Adrenal gland (tissue), 12 donors: ENCODE measurements around the gene FLRT1. TPM values are rescaled to one million over a fixed set of nuclear protein-coding genes. Genes with fewer than 3 reads are reported as not detected.

Experiments
- DNase-seq, 7 donors: peaks; one replicate each; pipeline ENCODE4 v3.0.0-alpha.2; 2019 to 2020
- H3K27ac ChIP-seq, 5 donors: fragments of 200-600 bp; sonication (generic) in 4 of 5; 1 replicate in 3 of 5; 2 replicates in 2 of 5; pipeline versions ENCODE4 v1.5.1 to v1.8.0; 2016 to 2020; ENCODE audit warnings: mild to moderate bottlenecking in 1 of 5
- H3K27me3 ChIP-seq: fragments of 200-600 bp; 2 replicates; pipeline ENCODE4 v1.8.0; 2021
- H3K36me3 ChIP-seq, 2 donors: fragments of 200-600 bp; replicated peaks in 1 of 2; 1 replicate in 1 of 2; 2 replicates in 1 of 2; pipeline versions ENCODE4 v1.5.1 to v1.8.0; 2018 to 2022
- H3K4me1 ChIP-seq, 2 donors: fragments of 200-600 bp; replicated peaks in 1 of 2; 1 replicate in 1 of 2; 2 replicates in 1 of 2; pipeline versions ENCODE4 v1.5.1 to v1.8.0; 2018 to 2021
- H3K4me3 ChIP-seq, 4 donors: fragments of 200-600 bp; sonication (generic) in 3 of 4; one replicate each; pipeline ENCODE4 v1.5.1; 2016 to 2018
- H3K9me3 ChIP-seq, 3 donors: fragments of 200-600 bp; sonication (generic) in 1 of 3; replicated peaks in 1 of 3; 1 replicate in 2 of 3; 2 replicates in 1 of 3; pipeline versions ENCODE4 v1.5.1 to v1.8.0; 2016 to 2021
- POLR2A ChIP-seq, 2 donors: fragments of 450-650 bp; IDR thresholded peaks; one replicate each; pipeline ENCODE4 v1.6.1; 2017; ENCODE audit warnings: antibody characterized with exemption in 2 of 2, mild to moderate bottlenecking in 2 of 2, moderate library complexity in 1 of 2
- WGBS, 4 donors: extraction: QIAGEN DNeasy Blood & Tissue Kit in 2 of 4; methylation state at CpG; one replicate each; pipeline versions ENCODE4 v1.1.5 to v1.1.7; 2013 to 2017; 5-methylcytosine and 5-hydroxymethylcytosine counted together
- intact Hi-C, 2 donors: fragments of 100-400 bp; cut with DNase I; formaldehyde crosslinking; loops; one replicate each; pipeline versions ENCODE4 v1.14.1 to v1.15.0; 2022 to 2023
- polyA plus RNA-seq, 3 donors: library from polyadenylated mRNA; stranded (reverse); fragments of 200-250 nt in 2 of 3; fragments of 350-450 nt in 1 of 3; fragmentation: Illumina TruSeq in 1 of 3; extraction: RNeasy Lipid Tissue Mini Kit (QIAGEN cat#74804) in 1 of 3; gene quantifications; one replicate each; pipeline ENCODE4 v1.2.3, GENCODE V29; 2013 to 2014
- total RNA-seq, 9 donors: library from RNA; depleted of rRNA in 4 of 9; stranded (reverse); fragments of >200 nt in 4 of 9; fragments of 120-200 nt in 1 of 9; fragmentation: NEBNext Ultra II Directional in 1 of 9; extraction: Animal tissue kit (Norgen Biotek cat#: 25700) in 1 of 9; gene quantifications; one replicate each; pipeline versions ENCODE4 v1.1.0 to v1.2.4, GENCODE V29; 2013 to 2023
- TF ChIP-seq, protein P1 (sequence below), 6 experiments: fragments of 450-650 bp in 4 of 6; fragments of 200-600 bp in 2 of 6; sonication (generic) in 1 of 6; IDR thresholded peaks; 1 replicate in 5 of 6; 2 replicates in 1 of 6; pipeline versions ENCODE4 v1.5.1 to v1.8.0; 2016 to 2021; ENCODE audit warnings: antibody characterized with exemption in 6 of 6, mild to moderate bottlenecking in 2 of 6, moderate library complexity in 1 of 6
- donor health status: healthy with polysubstance abuse.
- donor health status: Bipolar disorder and iron deficiency.
- donor health status: DM: yes; HTN: yes; CAD: no.
- donor health status: DM: no; HTN: no; CAD: no.
- donor health status: DM: no; HTN: no; CAD: no.
- donor health status: DM: yes; HTN: yes; CAD: no.

FLRT1 gene
- total and polyA plus RNA-seq, 12 donors, result 0.33 to 11.1 (median 3.2) TPM; not detected in 4

DNA sequence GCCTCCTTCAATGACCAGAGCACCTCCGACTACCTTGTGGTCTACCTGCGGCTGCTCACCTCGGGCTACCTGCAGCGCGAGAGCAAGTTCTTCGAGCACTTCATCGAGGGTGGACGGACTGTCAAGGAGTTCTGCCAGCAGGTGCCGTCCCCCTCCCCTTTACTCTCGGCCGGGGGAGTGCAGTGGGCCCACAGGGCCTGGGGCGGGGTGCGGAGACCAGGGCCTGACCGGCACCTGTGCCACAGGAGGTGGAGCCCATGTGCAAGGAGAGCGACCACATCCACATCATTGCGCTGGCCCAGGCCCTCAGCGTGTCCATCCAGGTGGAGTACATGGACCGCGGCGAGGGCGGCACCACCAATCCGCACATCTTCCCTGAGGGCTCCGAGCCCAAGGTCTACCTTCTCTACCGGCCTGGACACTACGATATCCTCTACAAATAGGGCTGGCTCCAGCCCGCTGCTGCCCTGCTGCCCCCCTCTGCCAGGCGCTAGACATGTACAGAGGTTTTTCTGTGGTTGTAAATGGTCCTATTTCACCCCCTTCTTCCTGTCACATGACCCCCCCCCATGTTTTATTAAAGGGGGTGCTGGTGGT, 38.5 kb upstream of the FLRT1 start:
- WGBS, 4 donors, result 82 to 94% (median 92%) methylated on average over 11 to 27 of the region's 27 CpGs

DNA sequence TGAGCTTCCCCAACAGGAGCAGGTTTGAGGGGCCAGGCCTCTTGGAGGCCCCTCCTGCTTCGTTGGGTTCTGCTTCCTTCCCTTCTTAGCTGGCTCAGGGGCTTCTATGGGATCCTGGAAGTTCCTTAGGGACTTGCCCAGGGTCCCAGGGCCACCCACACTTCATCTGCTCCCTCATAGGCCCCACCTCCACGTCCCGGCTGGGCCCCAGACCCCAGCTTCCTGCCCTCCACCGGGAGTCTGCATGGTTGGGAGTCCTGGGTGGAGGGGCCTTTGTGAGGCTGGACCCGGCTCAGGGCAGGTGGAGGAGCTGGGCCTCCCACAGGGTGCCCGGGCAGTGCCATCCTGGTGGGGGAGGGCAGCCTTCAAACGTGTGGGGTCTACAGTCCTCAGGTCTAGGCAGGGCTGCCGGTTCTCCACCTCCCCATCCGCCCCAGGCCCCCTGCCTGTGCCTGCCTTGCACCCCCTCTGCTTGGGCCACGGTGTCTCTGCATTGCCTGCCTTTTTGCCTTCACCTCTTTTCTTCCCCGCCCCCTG, 37.9 kb upstream of the FLRT1 start:
- H3K4me1 ChIP-seq, result peaks cover 5 to 33% of the 10 kb centered on the region in 2 donors
- peaks cover 0 to 41% of the 10 kb centered on the region in 2 donors for H3K36me3 ChIP-seq
- no peak overlapping the region for H3K4me3 ChIP-seq
- intact Hi-C loops, result no loop called here
- WGBS, 4 donors, result 70 to 81% (median 79%) methylated on average over 6 to 11 of the region's 11 CpGs
- no peak for DNase-seq
- no peak overlapping the region for H3K27ac ChIP-seq
- no peaks in the 10 kb centered on the region for H3K27me3 ChIP-seq
- TF ChIP-seq, protein P1, sequence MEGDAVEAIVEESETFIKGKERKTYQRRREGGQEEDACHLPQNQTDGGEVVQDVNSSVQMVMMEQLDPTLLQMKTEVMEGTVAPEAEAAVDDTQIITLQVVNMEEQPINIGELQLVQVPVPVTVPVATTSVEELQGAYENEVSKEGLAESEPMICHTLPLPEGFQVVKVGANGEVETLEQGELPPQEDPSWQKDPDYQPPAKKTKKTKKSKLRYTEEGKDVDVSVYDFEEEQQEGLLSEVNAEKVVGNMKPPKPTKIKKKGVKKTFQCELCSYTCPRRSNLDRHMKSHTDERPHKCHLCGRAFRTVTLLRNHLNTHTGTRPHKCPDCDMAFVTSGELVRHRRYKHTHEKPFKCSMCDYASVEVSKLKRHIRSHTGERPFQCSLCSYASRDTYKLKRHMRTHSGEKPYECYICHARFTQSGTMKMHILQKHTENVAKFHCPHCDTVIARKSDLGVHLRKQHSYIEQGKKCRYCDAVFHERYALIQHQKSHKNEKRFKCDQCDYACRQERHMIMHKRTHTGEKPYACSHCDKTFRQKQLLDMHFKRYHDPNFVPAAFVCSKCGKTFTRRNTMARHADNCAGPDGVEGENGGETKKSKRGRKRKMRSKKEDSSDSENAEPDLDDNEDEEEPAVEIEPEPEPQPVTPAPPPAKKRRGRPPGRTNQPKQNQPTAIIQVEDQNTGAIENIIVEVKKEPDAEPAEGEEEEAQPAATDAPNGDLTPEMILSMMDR (IDR thresholded peaks at IDR 0.05), result no peak
- TF ChIP-seq POLR2A (IDR thresholded peaks at IDR 0.05), result no peak
- H3K9me3 ChIP-seq, result no peaks in the 10 kb centered on the region

More for the DNA sequence above, 38.5 kb upstream of the FLRT1 start:
- DNase-seq, result no peak
- no peaks in the 10 kb centered on the region for H3K9me3 ChIP-seq
- peaks cover 0 to 41% of the 10 kb centered on the region in 2 donors for H3K36me3 ChIP-seq
- intact Hi-C loops, result no loop called here
- no peak overlapping the region for H3K4me3 ChIP-seq
- no peak overlapping the region for H3K27ac ChIP-seq
- TF ChIP-seq, protein P1 (IDR thresholded peaks at IDR 0.05), result no peak
- TF ChIP-seq POLR2A (IDR thresholded peaks at IDR 0.05), result no peak
- peaks cover 5 to 33% of the 10 kb centered on the region in 2 donors for H3K4me1 ChIP-seq
- no peaks in the 10 kb centered on the region for H3K27me3 ChIP-seq

GRCh38 chr11:63998558-63999348, 37.0 kb upstream of the FLRT1 start:
- peak in 1 of 7 donors; percentile 65 for DNase-seq
- Histone ChIP-seq H3K4me1 (peaks cover 5 to 33% of the 10 kb centered on the region in 2 donors), H3K27ac (no peak overlapping the region), H3K36me3 (peaks cover 0 to 38% of the 10 kb centered on the region in 2 donors), H3K4me3 (peak overlapping the region in 1 of 4 donors; percentile 39), H3K27me3 (no peaks in the 10 kb centered on the region), H3K9me3 (no peaks in the 10 kb centered on the region)
- TF ChIP-seq POLR2A (IDR thresholded peaks at IDR 0.05), result no peak
- TF ChIP-seq, protein P1 (IDR thresholded peaks at IDR 0.05), result no peak
- WGBS, 4 donors, result 69 to 81% (median 76%) methylated on average over 6 to 54 of the region's 54 CpGs
- intact Hi-C loops, result no loop called here

- Histone ChIP-seq H3K36me3 (peaks cover 0 to 33% of the 10 kb centered on the region in 2 donors), H3K9me3 (no peaks in the 10 kb centered on the region), H3K4me1 (peaks cover 5 to 33% of the 10 kb centered on the region in 2 donors), H3K27ac (no peak overlapping the region), H3K4me3 (peak overlapping the region in 1 of 4 donors; percentile 39), H3K27me3 (no peaks in the 10 kb centered on the region)
- 10 to 40% (median 16%) methylated on average over 3 to 59 of the region's 59 CpGs; no CpG with 5 or more reads in 1 of the 4 donors for WGBS, 4 donors
- no peak for TF ChIP-seq POLR2A (IDR thresholded peaks at IDR 0.05)
- TF ChIP-seq, protein P1 (IDR thresholded peaks at IDR 0.05), result no peak
- intact Hi-C loops, result loop anchor here (2.0 to 10.0 kb wide), 3 partner anchors 149 to 295 kb away; partner anchors contain the start of gene KCNK4 (in 1 of the 2)
- peak in 6 of 7 donors; percentile 42 to 86 (median 54) for DNase-seq
Measured at GRCh38 chr11:63999349-64000025, 36.2 kb upstream of the FLRT1 start.
